Common myeloid progenitor, CD34-positive (primary cell): Measurements from ENCODE around the gene ACOX2.

Source experiments
- CTCF ChIA-PET: fragments of 350-600 bp; sonication (Branson Sonifier 250); formaldehyde crosslinking; loops from one replicate; lab custom pipeline; 2021; ENCODE audit warnings: antibody characterized with exemption; lab: Charles Lee
- POLR2A ChIA-PET: fragments of 350-600 bp; sonication (Branson Sonifier 250); formaldehyde crosslinking; loops from one replicate; lab custom pipeline; 2021; ENCODE audit warnings: antibody characterized with exemption; lab: Charles Lee
- DNase-seq, 3 donors: peaks; one replicate each; pipeline versions ENCODE4 v3.0.0 to v3.0.0-alpha.2; 2013
- H3K27ac ChIP-seq, 2 experiments: 1 replicate in 1 of 2; 2 replicates in 1 of 2; pipeline ENCODE4 v1.7.0; 2013; ENCODE audit warnings: inconsistent platforms in 2 of 2, low read length in 2 of 2, mild to moderate bottlenecking in 2 of 2, low read depth in 1 of 2, moderate library complexity in 1 of 2; ENCODE audit not compliant: severe bottlenecking in 2 of 2, insufficient read depth in 1 of 2, poor library complexity in 1 of 2
- H3K27me3 ChIP-seq, 5 experiments: replicated peaks in 2 of 5; 1 replicate in 3 of 5; 2 replicates in 2 of 5; pipeline versions ENCODE4 v1.6.1 to v1.7.0; 2013; ENCODE audit warnings: low read length in 4 of 5, mild to moderate bottlenecking in 2 of 5, moderate library complexity in 2 of 5, inconsistent platforms in 1 of 5; ENCODE audit not compliant: insufficient read depth in 5 of 5, control insufficient read depth in 4 of 5
- H3K36me3 ChIP-seq, 4 experiments: 1 replicate in 2 of 4; 2 replicates in 2 of 4; pipeline versions ENCODE4 v1.6.1 to v1.7.0; 2013; ENCODE audit warnings: low read length in 3 of 4, control low read depth in 1 of 4, mild to moderate bottlenecking in 1 of 4; ENCODE audit not compliant: control insufficient read depth in 4 of 4, insufficient read depth in 4 of 4
- H3K4me1 ChIP-seq, 4 experiments: 1 replicate in 3 of 4; 2 replicates in 1 of 4; pipeline versions ENCODE4 v1.6.1 to v1.7.1; 2013; ENCODE audit warnings: low read length in 3 of 4, mild to moderate bottlenecking in 3 of 4, control low read depth in 1 of 4, inconsistent platforms in 1 of 4, moderate library complexity in 1 of 4; ENCODE audit not compliant: control insufficient read depth in 4 of 4, insufficient read depth in 4 of 4; ENCODE audit errors: control extremely low read depth in 1 of 4
- H3K4me3 ChIP-seq, 7 experiments: 1 replicate in 4 of 7; 2 replicates in 3 of 7; pipeline versions ENCODE4 v1.5.1 to v1.7.0; 2013; ENCODE audit warnings: mild to moderate bottlenecking in 7 of 7, low read length in 6 of 7, moderate library complexity in 6 of 7, inconsistent platforms in 2 of 7, low read depth in 2 of 7, control low read depth in 1 of 7; ENCODE audit not compliant: insufficient read depth in 4 of 7, control insufficient read depth in 1 of 7; ENCODE audit errors: extremely low read depth in 1 of 7
- H3K9me3 ChIP-seq, 5 experiments: 1 replicate in 4 of 5; 2 replicates in 1 of 5; pipeline versions ENCODE4 v1.6.1 to v1.7.1; 2013; ENCODE audit warnings: low read length in 4 of 5, mild to moderate bottlenecking in 2 of 5, inconsistent platforms in 1 of 5, low read depth in 1 of 5, moderate library complexity in 1 of 5; ENCODE audit not compliant: control insufficient read depth in 4 of 5, insufficient read depth in 2 of 5; ENCODE audit errors: control extremely low read depth in 1 of 5
- WGBS: methylation state at CpG from one replicate; pipeline ENCODE4 v1.1.5; 2013; ENCODE audit not compliant: insufficient coverage; 5-methylcytosine and 5-hydroxymethylcytosine counted together

The ACOX2 gene

DNA sequence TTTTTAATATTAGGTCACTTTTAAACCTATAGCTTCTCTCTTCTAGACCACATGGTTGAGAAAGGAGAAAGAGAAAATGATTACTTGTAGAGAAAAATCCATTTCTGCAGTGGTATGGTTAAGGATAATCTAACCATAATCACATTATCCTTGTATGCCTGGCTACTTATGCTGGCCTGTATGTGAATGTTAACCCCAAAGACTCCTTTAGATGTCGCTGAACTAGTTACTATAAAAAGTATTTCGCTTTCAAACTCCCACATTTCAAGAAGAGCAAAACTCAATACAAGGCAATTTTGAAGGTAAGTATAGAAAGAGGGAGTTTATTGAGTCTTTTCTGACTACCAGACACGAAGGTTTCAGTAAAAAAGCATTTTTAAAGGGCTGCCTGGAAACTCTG lies 42.9 kb downstream of the ACOX2 start:
- no peaks in the 10 kb centered on the region for H3K9me3 ChIP-seq
- CTCF ChIA-PET, result interaction anchor here (1.2 to 8.6 kb wide), 4 partner anchors 10 to 79 kb away, joined by 3 to 50 read pairs (median 4); no protein-coding TSS in a partner anchor
- POLR2A ChIA-PET, result no interaction called here
- WGBS, result 86% methylated on average over 1 of the region's 3 CpGs
- no peak for DNase-seq
- H3K27me3 ChIP-seq, result no peaks in the 10 kb centered on the region
- no peak overlapping the region for H3K4me3 ChIP-seq
- H3K4me1 ChIP-seq, result peaks cover 6 to 22% (median 14%) of the 10 kb centered on the region in 4 experiments
- peaks cover 0 to 2% (median 0%) of the 10 kb centered on the region in 4 experiments for H3K36me3 ChIP-seq
- no peak overlapping the region for H3K27ac ChIP-seq

DNA sequence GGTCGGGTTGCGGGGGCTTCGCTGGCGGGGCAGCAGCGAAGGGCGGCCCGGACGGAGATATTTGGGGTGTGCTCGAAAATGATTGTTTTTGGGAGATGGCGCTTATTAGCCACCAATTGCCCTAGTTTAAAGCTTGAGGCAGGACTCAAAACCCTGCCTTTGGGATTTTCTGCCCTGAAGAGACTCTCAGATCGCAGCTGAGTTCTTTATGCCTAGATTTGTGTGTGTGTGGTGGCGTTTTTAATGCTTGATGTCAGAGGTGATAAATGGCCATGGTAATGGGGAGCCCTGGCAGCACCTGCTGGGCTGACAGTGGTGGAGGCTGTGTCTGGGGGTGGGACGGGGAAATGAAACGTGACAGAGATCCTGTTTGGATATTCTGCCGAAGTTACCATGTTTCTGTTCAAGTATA lies 44.5 kb downstream of the ACOX2 start:
- H3K4me1 ChIP-seq, result peaks cover 6 to 22% (median 14%) of the 10 kb centered on the region in 4 experiments
- peaks cover 0 to 2% (median 0%) of the 10 kb centered on the region in 5 experiments for H3K27me3 ChIP-seq
- ChIA-PET POLR2A (no interaction called here), CTCF (interaction anchor here (0.8 to 8.6 kb wide), 15 partner anchors 11 to 186 kb away, joined by 3 to 50 read pairs (median 4); partner anchors contain the start of genes ACOX2, HTD2 and RPP14)
- 0% methylated on average over 13 of the region's 15 CpGs for WGBS
- H3K9me3 ChIP-seq, result no peaks in the 10 kb centered on the region
- H3K36me3 ChIP-seq, result peaks cover 0 to 2% (median 0%) of the 10 kb centered on the region in 4 experiments
- H3K27ac ChIP-seq, result peak overlapping the region in 1 of 2 experiments; percentile 59
- DNase-seq, result peak; percentile 23 to 83 (median 72)
- peak overlapping the region; percentile 65 to 95 (median 83) for H3K4me3 ChIP-seq

DNA sequence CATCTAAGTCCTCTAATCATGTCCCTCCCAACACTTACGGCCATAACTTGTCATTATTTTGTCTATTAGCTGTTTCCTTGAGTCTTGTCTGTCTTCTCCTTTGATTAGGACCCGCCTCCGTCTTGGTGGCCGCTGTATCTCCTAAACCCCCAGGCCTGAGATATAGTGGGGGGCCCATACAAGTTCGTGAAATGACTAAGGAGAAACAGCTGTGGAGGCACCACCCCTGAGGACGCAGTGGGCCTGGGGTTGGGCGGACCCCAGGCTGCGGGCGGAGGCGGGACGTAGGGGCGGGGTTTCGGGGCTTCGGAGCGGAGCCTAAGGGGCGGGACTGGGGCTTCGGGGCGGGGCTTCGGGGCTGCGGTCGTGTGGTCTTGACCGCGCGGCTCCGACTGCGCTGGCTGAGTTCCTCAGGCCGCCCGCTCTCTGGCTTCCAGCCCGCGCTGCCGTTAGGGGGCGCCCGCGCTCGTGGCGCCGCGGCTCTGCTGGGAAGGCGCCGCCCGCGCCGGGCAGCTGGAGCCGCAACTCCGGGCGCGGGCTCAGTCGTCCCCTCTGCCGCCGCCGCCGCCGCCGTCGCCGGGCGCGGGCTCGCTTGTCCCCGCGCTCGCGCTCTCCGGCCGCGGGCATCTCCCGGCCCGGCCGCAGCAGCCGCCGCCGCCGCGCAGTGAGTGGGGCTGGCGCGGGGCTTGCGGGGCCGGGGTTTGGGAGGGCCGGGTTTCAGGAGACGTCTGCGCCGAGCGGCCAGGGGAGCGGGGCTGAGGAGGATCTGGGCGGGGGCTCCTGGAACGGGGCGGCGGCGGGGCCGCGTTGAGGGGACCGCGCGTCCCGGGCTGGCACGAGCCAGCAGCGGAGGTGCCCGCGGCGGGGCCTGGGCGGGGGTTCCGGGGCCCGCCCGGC lies 45.2 kb downstream of the ACOX2 start, which contains the start of gene KCTD6:
Gene KCTD6 (plus strand): TSS at position 591 of the 897 bp plus-strand sequence. CDS start 6,660 bp downstream, outside the sequence.
- ChIA-PET CTCF (interaction anchor here (0.7 to 8.6 kb wide), 22 partner anchors 8 to 185 kb away, joined by 3 to 50 read pairs (median 4); partner anchors contain the start of genes ACOX2, HTD2 and RPP14), POLR2A (interaction anchor here (0.8 kb wide), 1 partner anchor 58 kb away, joined by 3 read pairs; the partner anchor contains the start of gene PDHB)
- H3K27ac ChIP-seq, result peak within 1 kb of the TSS in 1 of 2 experiments; percentile 59
- WGBS, result under 1% methylated on average over 101 of the region's 104 CpGs
- H3K9me3 ChIP-seq, result no peaks in the 10 kb centered on the region
- peak within 1 kb of the TSS; percentile 65 to 95 (median 83) for H3K4me3 ChIP-seq
- H3K4me1 ChIP-seq, result peaks cover 6 to 22% (median 14%) of the 10 kb centered on the region in 4 experiments
- peaks cover 0 to 2% (median 0%) of the 10 kb centered on the region in 5 experiments for H3K27me3 ChIP-seq
- DNase-seq, result peak; percentile 94 to 97 (median 97)
- peaks cover 0 to 2% (median 0%) of the 10 kb centered on the region in 4 experiments for H3K36me3 ChIP-seq

DNA sequence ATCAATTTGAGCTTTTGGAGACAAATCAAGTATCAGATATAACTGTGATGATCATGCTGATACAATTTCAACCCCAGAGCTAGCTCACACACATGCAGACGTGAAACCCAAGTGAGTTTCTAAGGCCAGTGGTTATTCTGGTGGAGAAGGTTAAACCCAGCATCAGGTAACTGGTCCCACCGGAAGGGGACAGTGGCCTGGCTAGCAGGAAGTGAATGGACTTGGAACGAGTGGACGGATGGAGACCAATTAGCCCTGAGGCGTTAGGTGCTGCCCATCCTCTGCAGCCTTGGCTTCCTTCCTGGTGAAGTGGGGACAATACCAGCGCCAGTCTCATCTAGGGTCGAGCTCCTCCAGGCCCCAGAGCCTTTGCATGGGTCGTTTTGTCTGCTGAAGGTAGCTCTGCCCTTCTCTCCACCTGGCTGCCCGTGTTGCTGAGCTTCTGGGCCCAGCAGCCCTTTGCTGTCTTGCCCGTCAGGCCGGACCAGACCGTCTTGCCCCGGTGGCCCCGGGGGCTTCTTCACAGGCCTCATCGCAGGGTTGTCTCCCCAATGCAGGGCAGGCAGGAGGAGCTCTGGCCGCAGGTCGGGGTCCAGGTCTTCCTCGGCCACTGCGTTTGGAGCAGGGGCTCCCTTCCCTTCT lies 46.0 kb downstream of the ACOX2 start:
- Histone ChIP-seq H3K4me1 (peaks cover 6 to 22% (median 14%) of the 10 kb centered on the region in 4 experiments), H3K27me3 (peaks cover 0 to 2% (median 0%) of the 10 kb centered on the region in 5 experiments), H3K4me3 (peak overlapping the region in 5 of 7 experiments; percentile 24 to 76 (median 66)), H3K27ac (no peak overlapping the region), H3K36me3 (peaks cover 0 to 2% (median 0%) of the 10 kb centered on the region in 4 experiments), H3K9me3 (no peaks in the 10 kb centered on the region)
- ChIA-PET POLR2A (interaction anchor here (0.8 kb wide), 1 partner anchor 58 kb away, joined by 3 read pairs; the partner anchor contains the start of gene PDHB), CTCF (interaction anchor here (0.7 to 8.6 kb wide), 14 partner anchors 9 to 185 kb away, joined by 3 to 50 read pairs (median 4); partner anchors contain the start of genes ACOX2, HTD2 and RPP14)
- no peak for DNase-seq
- 93% methylated on average over 19 of the region's 19 CpGs for WGBS

DNA sequence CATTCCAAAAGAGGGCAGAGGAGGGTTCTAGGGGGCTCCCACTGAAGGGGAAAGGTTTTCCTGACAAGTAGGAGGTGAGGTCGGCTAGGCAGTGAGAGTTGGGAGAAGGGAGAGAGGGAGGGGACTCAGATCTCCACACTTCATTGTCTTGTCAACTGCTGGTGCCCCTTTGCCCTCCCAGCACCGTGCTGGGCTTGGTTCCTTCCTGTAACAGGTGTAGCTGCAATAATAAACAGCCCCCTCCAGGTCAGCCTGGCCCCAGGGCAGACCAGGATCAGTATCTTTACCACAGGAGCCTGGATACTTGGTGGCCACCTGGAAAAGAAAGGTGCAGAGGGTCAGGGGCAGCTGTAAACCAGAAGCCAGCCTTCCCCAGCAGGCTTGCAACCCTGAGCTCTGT lies 48.0 kb downstream of the ACOX2 start:
- POLR2A ChIA-PET, result no interaction called here
- Histone ChIP-seq H3K4me3 (no peak overlapping the region), H3K27ac (no peak overlapping the region), H3K4me1 (peaks cover 6 to 25% (median 17%) of the 10 kb centered on the region in 4 experiments), H3K27me3 (peaks cover 0 to 2% (median 0%) of the 10 kb centered on the region in 5 experiments), H3K36me3 (no peaks in the 10 kb centered on the region), H3K9me3 (no peaks in the 10 kb centered on the region)
- DNase-seq, result no peak
- CTCF ChIA-PET, result interaction anchor here (1.0 to 1.8 kb wide), 3 partner anchors 16 to 37 kb away, joined by 3 to 5 read pairs (median 4); no protein-coding TSS in a partner anchor
- 60% methylated on average over 1 of the region's 2 CpGs for WGBS

DNA sequence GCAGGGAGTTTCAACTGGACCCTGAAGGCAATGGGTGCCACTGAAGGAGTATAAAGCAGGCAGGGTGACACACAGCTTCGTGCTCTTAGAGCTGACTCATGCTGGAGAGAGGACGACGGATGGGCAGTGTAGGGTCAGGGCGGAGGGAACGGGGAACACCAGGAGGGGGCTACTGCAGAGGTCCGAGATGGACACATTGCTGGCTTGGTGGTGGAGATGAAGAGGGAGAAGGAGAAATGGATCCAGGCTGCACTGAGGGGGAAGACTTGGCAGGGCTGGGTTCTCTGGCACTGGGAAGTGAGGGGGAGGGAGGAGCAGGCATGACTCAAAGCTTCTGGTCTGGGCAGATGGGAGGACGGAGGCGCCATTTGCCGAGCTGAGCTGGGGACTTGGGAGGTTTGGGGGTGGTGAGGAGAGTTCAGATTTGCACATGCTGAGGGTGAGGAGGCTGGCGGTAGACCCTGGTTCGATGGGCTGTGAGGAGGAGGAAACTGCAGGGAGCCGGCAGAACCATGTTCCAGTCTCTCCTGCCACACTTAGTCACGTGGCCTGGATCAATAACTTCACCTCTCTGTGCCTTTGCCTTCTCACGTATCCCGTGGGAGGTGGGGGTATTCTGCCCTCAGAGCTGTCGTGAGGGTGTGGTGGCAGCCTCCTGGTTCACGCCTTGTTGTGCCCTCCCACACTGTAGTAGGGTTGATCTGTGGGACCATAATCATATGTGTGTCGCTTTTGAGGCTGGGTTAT lies 49.7 kb downstream of the ACOX2 start:
- no peaks in the 10 kb centered on the region for H3K36me3 ChIP-seq
- POLR2A ChIA-PET, result interaction anchor here (0.6 kb wide), 1 partner anchor 61 kb away, joined by 6 read pairs; no protein-coding TSS in a partner anchor

More for the DNA sequence above, 49.7 kb downstream of the ACOX2 start:
- no peak overlapping the region for H3K4me3 ChIP-seq
- CTCF ChIA-PET, result interaction anchor here (1.1 to 2.3 kb wide), 6 partner anchors 10 to 180 kb away, joined by 3 to 14 read pairs (median 5); partner anchors contain the start of genes HTD2 and RPP14
- no peak for DNase-seq
- H3K9me3 ChIP-seq, result no peaks in the 10 kb centered on the region
- no peak overlapping the region for H3K27ac ChIP-seq
- H3K4me1 ChIP-seq, result peaks cover 2 to 18% (median 5%) of the 10 kb centered on the region in 4 experiments
- 85% methylated on average over 16 of the region's 18 CpGs for WGBS
- H3K27me3 ChIP-seq, result peaks cover 0 to 2% (median 0%) of the 10 kb centered on the region in 5 experiments
